GM19043 (cell line): ENCODE results near the gene DKK2.

ENCODE experiments used
- ATAC-seq: cut with Tn5 transposase; IDR thresholded peaks from one replicate; pipeline ENCODE4 v1.9.1; 2021; ENCODE audit warnings: low read depth; ENCODE audit not compliant: unreplicated experiment

The DKK2 gene

GRCh38 chr4:107017443-107018343, 18.4 kb downstream of the DKK2 start:
- ATAC-seq, result no peak

- no peak for ATAC-seq
These were observed 24.8 kb downstream of the DKK2 start for GRCh38 chr4:107011312-107011711.

GRCh38 chr4:107009196-107009968, 26.7 kb downstream of the DKK2 start:
- no peak for ATAC-seq

- no peak for ATAC-seq
These were observed 28.0 kb downstream of the DKK2 start for GRCh38 chr4:107008115-107008514.

GRCh38 chr4:107006218-107006617, 29.9 kb downstream of the DKK2 start:
- ATAC-seq, result no peak

- ATAC-seq, result no peak
These were observed 39.6 kb downstream of the DKK2 start for GRCh38 chr4:106996490-106996889.

GRCh38 chr4:106993827-106994226, 42.3 kb downstream of the DKK2 start:
- ATAC-seq, result no peak

GRCh38 chr4:106987311-106987710, 48.8 kb downstream of the DKK2 start:
- ATAC-seq, result no peak

- no peak for ATAC-seq
These were observed 49.6 kb downstream of the DKK2 start for GRCh38 chr4:106986486-106986885.

- ATAC-seq, result no peak
These were observed 50.3 kb downstream of the DKK2 start for GRCh38 chr4:106985830-106986229.

- no peak for ATAC-seq
These were observed 53.4 kb downstream of the DKK2 start for GRCh38 chr4:106982711-106983211.

- ATAC-seq, result no peak
These were observed 54.7 kb downstream of the DKK2 start for GRCh38 chr4:106981431-106981830.

- ATAC-seq, result no peak
These were observed 56.6 kb downstream of the DKK2 start for GRCh38 chr4:106979476-106979875.

- no peak for ATAC-seq
These were observed 57.9 kb downstream of the DKK2 start for GRCh38 chr4:106978046-106978774.

- ATAC-seq, result no peak
These were observed 64.5 kb downstream of the DKK2 start for GRCh38 chr4:106971636-106972035.

- ATAC-seq, result no peak
These were observed 68.2 kb downstream of the DKK2 start for GRCh38 chr4:106967892-106968291.

- no peak for ATAC-seq
These were observed 82.9 kb downstream of the DKK2 start for GRCh38 chr4:106953036-106953705.

- ATAC-seq, result no peak
These were observed 84.2 kb downstream of the DKK2 start for GRCh38 chr4:106951891-106952290.

GRCh38 chr4:106941841-106942240, 94.3 kb downstream of the DKK2 start:
- ATAC-seq, result no peak

GRCh38 chr4:106930522-106930921, 105.6 kb downstream of the DKK2 start:
- no peak for ATAC-seq
